Prostate gland (tissue), 2 donors: Measurements from ENCODE around the gene COL15A1.

ENCODE experiments used
- CTCF ChIP-seq, 4 experiments: fragments of 200-600 bp in 2 of 4; fragments of 450-650 bp in 2 of 4; sonication (generic) in 2 of 4; IDR thresholded peaks; 1 replicate in 3 of 4; 2 replicates in 1 of 4; pipeline ENCODE4 v1.5.1; 2016 to 2019; ENCODE audit warnings: antibody characterized with exemption in 4 of 4, mild to moderate bottlenecking in 2 of 4, moderate library complexity in 2 of 4
- POLR2A ChIP-seq: fragments of 450-650 bp; IDR thresholded peaks from one replicate; pipeline ENCODE4 v1.6.1; 2016; ENCODE audit warnings: antibody characterized with exemption, mild to moderate bottlenecking

GRCh38 chr9:98999152-98999525 lies 55.4 kb downstream of the COL15A1 start:
- TF ChIP-seq CTCF (IDR thresholded peaks at IDR 0.05) = no peak
- no peak for TF ChIP-seq POLR2A
